Glutamatergic neuron (in vitro differentiated cells): ENCODE measurements around the gene NLRP3. TPM values are rescaled to one million over a fixed set of nuclear protein-coding genes. Genes with fewer than 3 reads are reported as not detected.

Source experiments
- DNase-seq: peaks from one replicate; pipeline ENCODE4 v3.0.0; 2022
- H3K27ac Mint-ChIP-seq: one replicate; pipeline ENCODE4 v1.8.0; 2020; ENCODE audit warnings: mild to moderate bottlenecking, mixed read lengths, inconsistent platforms; ENCODE audit not compliant: unreplicated experiment
- H3K27me3 Mint-ChIP-seq: one replicate; pipeline ENCODE4 v1.8.0; 2020; ENCODE audit warnings: mild to moderate bottlenecking, moderate library complexity, mixed read lengths, inconsistent platforms; ENCODE audit not compliant: unreplicated experiment
- H3K36me3 Mint-ChIP-seq: one replicate; pipeline ENCODE4 v1.8.0; 2020; ENCODE audit warnings: mild to moderate bottlenecking, mixed read lengths, inconsistent platforms; ENCODE audit not compliant: unreplicated experiment
- H3K4me1 Mint-ChIP-seq: one replicate; pipeline ENCODE4 v1.8.0; 2020; ENCODE audit warnings: mild to moderate bottlenecking, low read depth, mixed read lengths, inconsistent platforms; ENCODE audit not compliant: unreplicated experiment
- H3K4me3 Mint-ChIP-seq: one replicate; pipeline ENCODE4 v1.8.0; 2020; ENCODE audit warnings: mild to moderate bottlenecking, mixed read lengths, inconsistent platforms; ENCODE audit not compliant: unreplicated experiment
- H3K9me3 Mint-ChIP-seq: one replicate; pipeline ENCODE4 v1.8.0; 2020; ENCODE audit warnings: mild to moderate bottlenecking, moderate library complexity, mixed read lengths, inconsistent platforms; ENCODE audit not compliant: unreplicated experiment
- total RNA-seq: library from RNA; stranded (reverse); fragmentation: NEBNext Ultra II Directional; extraction: Animal tissue kit (Norgen Biotek cat#: 25700); gene quantifications from one replicate; pipeline ENCODE4 v1.2.1, GENCODE V29; 2021; ENCODE audit not compliant: unreplicated experiment
- TF ChIP-seq, protein P1 (sequence below): fragments of 200-600 bp; sonication (generic); IDR thresholded peaks from one replicate; pipeline ENCODE4 v1.5.0; 2021; ENCODE audit not compliant: partially characterized antibody, unreplicated experiment

Gene NLRP3
- total RNA-seq, 1 donor from 2014 or later = not detected

DNA sequence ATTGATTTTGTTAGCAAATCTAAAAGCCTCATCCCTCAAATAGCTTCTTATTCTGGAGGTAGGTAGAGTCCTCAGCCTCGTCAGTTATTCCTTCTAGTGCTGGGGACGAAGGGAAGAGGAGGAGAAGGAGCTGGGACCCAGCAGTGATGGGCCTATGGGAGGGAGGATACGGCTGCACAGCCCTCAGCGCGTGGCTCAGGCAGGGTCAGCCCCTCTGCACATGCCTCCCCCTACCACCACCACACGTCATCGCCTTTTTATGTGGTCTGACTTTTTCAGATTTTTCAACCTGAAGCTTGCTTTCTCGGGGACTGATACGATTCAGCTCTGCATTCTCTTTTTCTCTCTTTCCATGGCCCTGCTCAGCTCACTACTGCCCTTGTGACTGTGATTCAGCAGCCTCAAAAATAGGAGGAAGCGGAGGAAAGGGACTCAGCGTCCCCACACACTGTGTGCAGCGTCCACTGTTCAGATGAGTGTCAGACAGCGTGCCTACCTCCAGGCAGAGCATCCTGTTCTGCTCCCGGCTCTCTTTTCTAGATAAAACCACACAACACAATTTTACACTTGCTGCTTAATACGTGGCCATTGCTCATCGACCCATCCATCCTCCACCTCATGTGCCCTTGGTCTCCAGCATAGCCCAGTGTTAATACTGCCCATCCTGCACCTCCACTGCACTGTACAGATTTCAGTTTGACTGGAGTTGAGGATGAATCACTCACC lies 41.1 kb downstream of the NLRP3 start:
- TF ChIP-seq, protein P1, sequence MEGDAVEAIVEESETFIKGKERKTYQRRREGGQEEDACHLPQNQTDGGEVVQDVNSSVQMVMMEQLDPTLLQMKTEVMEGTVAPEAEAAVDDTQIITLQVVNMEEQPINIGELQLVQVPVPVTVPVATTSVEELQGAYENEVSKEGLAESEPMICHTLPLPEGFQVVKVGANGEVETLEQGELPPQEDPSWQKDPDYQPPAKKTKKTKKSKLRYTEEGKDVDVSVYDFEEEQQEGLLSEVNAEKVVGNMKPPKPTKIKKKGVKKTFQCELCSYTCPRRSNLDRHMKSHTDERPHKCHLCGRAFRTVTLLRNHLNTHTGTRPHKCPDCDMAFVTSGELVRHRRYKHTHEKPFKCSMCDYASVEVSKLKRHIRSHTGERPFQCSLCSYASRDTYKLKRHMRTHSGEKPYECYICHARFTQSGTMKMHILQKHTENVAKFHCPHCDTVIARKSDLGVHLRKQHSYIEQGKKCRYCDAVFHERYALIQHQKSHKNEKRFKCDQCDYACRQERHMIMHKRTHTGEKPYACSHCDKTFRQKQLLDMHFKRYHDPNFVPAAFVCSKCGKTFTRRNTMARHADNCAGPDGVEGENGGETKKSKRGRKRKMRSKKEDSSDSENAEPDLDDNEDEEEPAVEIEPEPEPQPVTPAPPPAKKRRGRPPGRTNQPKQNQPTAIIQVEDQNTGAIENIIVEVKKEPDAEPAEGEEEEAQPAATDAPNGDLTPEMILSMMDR = no peak
- Mint-ChIP-seq H3K4me1 (peaks cover 9% of the 10 kb centered on the region), H3K27me3 (peaks cover 7% of the 10 kb centered on the region), H3K36me3 (no peaks in the 10 kb centered on the region), H3K4me3 (no peak overlapping the region), H3K9me3 (peaks cover 6% of the 10 kb centered on the region), H3K27ac (no peak overlapping the region)
- DNase-seq = no peak

DNA sequence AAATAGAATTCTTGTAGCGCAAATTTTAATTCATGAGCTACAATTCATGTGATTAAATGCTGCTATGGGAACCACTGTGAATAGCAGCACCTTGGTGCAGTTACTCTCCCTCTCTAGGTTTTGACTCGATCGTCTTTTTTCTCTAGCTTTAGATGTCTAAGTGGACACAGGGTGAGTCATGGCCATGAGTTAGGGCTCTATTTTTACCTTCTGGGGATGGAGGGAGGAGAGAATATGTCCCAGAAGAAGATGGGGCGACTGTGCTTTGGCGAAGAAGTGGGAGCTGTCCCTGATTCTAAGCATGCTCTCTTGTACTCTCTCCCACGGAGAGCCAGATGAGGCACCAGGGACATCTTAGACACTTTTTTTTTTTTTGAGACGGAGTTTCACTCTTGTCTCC lies 43.5 kb downstream of the NLRP3 start:
- no peak overlapping the region for H3K4me3 Mint-ChIP-seq
- peaks cover 6% of the 10 kb centered on the region for H3K9me3 Mint-ChIP-seq
- H3K27ac Mint-ChIP-seq = no peak overlapping the region
- peaks cover 9% of the 10 kb centered on the region for H3K4me1 Mint-ChIP-seq
- H3K27me3 Mint-ChIP-seq = peaks cover 7% of the 10 kb centered on the region
- no peaks in the 10 kb centered on the region for H3K36me3 Mint-ChIP-seq
- TF ChIP-seq, protein P1 = no peak
- DNase-seq = no peak

DNA sequence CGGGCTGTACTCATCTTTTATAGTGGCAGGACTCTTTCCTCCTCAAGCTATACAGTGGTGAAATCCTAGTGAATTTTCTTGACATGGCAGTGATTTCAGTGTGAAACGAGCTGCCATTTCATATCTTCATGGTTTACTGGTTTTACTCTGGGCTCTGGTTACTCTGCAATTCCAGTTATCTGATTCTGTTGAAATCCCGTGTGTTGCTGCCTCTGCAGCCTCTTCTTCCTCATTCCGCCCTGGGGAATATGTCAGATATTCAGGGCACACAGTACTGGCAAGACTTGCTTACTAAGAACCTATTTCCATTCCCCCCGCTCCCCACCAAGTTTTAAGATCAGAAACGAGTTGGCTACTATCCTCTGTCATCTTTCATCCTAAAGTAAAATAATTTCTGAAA lies 49.8 kb downstream of the NLRP3 start:
- H3K4me1 Mint-ChIP-seq = no peaks in the 10 kb centered on the region
- DNase-seq = no peak
- TF ChIP-seq, protein P1 = no peak
- H3K4me3 Mint-ChIP-seq = no peak overlapping the region
- H3K36me3 Mint-ChIP-seq = no peaks in the 10 kb centered on the region
- H3K27me3 Mint-ChIP-seq = no peaks in the 10 kb centered on the region
- no peaks in the 10 kb centered on the region for H3K9me3 Mint-ChIP-seq
- no peak overlapping the region for H3K27ac Mint-ChIP-seq

DNA sequence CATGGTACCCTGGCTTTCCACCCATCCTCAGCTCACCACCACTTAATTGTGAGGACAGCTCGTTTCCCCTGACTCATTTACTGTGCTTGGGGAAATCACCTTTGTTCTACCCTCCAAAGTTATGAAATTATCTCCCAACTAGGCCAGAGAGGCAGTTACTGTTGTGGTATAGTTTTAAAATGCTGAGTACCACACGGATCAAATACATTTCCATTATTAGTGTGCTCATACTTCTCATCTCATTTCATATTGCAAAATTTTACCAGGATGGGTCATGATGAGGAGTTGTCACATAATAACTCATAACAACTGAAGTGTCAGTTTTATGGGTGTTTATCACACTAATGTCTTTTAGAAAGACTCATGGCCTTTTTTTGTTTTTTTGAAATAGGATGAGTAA lies 51.2 kb downstream of the NLRP3 start:
- TF ChIP-seq, protein P1 = no peak
- Mint-ChIP-seq H3K36me3 (no peaks in the 10 kb centered on the region), H3K27me3 (no peaks in the 10 kb centered on the region), H3K27ac (no peak overlapping the region), H3K4me3 (no peak overlapping the region), H3K4me1 (no peaks in the 10 kb centered on the region), H3K9me3 (no peaks in the 10 kb centered on the region)
- DNase-seq = no peak

DNA sequence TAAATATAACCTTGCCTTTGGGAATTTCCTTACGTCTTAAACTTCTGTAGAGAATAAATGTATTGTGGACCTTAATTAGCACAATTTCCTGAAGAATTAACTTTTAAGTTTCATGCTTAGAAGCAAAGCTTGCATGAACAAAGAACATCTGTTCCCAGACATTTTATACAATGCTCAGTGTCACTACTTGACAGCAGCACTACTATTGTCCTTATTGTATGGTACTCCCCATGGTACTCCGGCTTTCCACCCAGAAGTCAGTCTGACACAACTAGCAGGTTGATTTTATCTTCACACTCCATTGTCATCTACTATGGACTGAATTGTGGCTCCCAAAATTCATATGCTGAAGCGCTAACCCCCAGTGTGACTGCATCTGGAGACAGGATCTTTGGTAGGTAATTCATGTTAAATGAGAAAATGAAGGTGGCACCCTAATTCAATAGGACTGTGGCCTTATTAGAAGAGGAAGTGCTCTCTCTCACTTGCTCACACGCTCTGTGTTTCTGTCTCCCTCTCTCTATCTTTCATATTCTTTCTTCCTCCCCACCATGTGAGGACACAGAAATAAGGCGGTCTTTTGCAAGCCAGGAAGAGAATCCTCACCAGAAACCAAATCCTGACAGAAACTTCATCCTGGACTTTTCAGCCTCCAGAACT lies 52.6 kb downstream of the NLRP3 start:
- DNase-seq = no peak
- H3K27me3 Mint-ChIP-seq = no peaks in the 10 kb centered on the region
- H3K4me3 Mint-ChIP-seq = no peak overlapping the region
- no peaks in the 10 kb centered on the region for H3K36me3 Mint-ChIP-seq
- no peaks in the 10 kb centered on the region for H3K9me3 Mint-ChIP-seq
- TF ChIP-seq, protein P1 = no peak
- H3K4me1 Mint-ChIP-seq = no peaks in the 10 kb centered on the region
- no peak overlapping the region for H3K27ac Mint-ChIP-seq
